Stimulated activated naive CD4-positive, alpha-beta T cell treated with Interleukin-2 at 50 U/mL for 16 hours (primary cell): ENCODE data around the gene THBS2.
"Not testable (repeated sequence)": the region's sequence is repeated elsewhere in the genome, so short reads cannot be mapped to it uniquely, and the experiment has no call there.

Experiments
- DNase-seq: peaks from one replicate; lab custom pipeline; 2025; lab: John Stamatoyannopoulos, UW

Gene THBS2

DNA sequence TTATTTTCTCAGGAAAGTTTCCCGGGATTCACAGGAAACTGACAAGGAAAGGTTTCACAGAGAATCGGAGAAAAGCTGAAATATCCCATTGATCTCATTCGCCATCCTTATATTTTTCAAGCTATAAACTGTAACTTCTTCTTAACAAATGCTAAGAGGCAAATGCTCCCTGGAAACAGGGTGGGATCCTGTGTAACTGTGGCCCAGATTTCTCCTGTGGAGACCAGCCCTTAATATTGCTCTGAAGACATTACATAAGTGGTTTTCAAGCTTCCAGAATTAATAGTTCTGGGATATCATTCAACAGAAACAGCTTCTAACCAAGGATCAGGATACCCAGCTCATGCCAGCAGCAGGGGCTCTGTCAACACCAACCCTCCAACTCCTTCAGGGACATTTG is 69.2 kb downstream of the THBS2 start:
- no peak for DNase-seq

DNA sequence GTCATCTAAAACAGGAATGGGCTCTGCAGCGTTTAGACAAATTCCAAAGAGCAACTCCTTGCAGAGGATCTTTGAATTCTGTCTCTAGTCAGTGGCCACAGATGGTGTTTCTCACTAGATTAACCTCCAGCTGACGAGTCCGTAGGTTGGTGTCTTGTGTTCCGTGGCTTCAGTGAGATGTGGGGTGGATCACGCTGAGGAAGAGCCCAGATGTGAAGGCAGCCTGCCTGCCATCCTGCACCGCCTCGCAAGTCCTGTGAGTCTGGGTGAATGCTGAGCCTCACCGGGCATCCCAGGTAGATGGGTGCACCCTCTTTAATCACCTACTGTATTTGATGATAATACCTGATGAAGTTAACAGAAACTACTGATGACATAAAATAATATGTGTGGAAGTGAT is 70.4 kb downstream of the THBS2 start:
- DNase-seq: no peak

GRCh38 chr6:169179831-169180230 is 73.8 kb downstream of the THBS2 start:
- DNase-seq: not testable (repeated sequence)

DNA sequence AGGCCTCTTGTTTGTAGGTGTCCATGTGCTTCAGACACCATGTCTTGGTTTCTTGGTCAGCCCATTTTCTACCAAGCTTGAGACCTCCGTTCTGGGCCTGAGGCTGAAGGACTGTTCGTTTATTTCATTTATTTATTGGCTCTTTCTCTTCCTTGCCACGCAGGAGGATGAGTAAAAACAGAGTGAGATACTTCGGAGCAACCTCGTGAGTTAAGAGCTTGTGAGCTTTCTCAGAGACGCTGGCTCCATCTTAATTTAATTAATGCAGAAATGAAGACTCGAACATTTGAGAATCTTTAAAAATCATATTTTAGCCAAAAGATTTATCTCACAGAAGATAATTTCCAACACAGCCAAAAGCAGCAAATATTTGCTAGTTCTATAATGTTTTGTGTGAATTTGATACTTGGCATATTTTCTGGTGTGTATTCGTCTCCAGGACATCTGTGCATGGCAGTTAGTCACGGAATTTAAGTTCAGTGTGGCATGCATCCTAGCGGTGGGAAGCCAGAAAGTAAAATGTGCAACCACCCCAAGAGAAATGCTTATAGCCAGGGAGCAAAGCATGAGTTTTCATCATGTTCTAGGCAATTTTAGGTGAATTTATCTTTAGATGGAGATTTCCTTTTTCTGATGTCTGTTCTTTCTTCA is 76.0 kb downstream of the THBS2 start:
- no peak for DNase-seq

DNA sequence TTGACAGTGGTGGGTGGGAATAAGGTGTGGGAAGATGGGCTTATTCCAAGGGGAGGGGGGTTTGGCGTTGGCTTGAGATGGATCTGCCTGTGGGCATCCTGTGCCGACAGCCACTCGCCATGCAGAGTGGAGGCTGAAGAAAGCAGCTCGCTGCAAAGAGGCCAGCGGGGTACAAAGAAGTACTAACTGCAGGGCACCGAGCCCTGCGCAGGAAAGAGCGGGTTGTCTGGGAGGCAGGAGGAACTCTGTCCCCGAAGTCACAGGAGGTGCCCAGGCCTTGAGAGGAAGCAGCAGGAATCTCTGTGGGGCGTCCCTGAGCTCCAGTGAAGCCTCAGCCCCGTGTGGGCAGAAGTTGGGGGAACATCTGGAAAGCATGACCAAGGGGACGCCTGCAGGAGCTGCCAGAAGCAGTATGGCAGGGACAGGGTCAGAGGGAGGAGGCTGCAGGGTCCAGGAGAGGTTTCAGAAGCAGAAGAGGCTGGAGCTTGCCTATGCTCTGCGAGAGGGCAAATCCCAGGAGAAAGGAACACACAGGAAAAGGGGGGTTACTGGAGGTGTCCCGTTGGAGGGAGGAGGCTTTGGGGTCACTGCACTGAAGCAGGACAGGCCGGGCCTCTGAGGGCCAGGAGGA is 77.2 kb downstream of the THBS2 start:
- no peak for DNase-seq

DNA sequence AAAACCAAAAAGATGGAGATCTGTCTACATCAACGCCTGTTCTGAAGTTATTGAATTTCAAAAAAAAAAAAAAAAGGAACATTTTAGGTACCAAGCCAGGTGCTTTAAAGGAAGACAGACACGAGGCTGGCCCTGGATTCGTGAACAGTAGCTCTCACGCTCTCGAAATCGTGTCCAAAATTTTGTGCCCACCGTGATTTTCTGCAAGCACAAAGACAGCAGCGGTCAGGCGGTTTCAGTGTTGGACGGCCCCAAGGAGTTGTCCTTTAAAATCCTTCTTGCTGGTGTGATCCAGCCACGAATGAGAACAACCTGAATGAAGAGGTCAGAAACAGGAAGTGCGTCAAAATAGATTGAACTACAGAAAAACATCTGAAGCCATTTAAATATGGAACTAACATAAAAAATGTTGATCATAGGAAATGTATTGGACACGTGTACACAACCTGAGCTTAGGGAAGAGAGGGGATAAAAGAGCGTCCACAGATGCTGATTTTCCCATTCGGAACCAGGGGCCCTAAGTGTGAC is 78.2 kb downstream of the THBS2 start:
- DNase-seq: no peak

- no peak for DNase-seq
These were observed 78.9 kb downstream of the THBS2 start for GRCh38 chr6:169174516-169175359.

DNA sequence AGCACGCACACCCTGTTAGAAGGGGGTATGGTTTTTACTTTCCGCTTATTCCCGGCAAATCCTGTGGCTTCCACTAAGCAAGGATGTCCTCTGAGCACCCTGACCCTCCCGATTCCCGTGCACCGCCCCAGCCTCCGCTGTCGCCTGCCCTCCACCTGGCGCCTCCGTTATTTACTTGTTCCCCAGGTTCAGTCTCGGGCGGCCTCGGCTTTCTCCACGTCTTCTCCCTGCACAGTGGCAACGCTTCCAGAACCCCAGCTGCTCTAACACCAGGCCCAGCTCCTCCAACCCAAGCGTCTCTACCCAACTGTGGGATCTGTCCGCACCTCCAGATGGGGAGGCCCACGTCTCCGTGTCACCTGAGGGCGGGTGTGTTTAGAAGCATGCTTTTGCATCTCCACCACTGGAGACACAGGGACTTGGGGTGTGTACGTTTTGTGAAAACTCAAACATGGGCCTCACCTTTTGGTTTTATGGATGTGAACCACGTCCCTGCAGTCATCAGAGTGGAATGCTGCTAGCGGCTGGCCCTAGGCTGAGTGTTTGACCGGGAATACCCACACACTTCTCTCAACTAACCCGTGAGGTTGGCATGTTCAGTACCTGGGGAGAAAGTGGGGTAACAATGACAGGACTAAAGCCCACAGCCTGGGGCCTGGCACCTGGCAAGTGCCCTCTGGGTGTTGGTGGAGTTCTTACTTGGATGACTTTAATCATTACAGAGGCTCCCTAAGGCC is 79.9 kb downstream of the THBS2 start:
- no peak for DNase-seq

DNA sequence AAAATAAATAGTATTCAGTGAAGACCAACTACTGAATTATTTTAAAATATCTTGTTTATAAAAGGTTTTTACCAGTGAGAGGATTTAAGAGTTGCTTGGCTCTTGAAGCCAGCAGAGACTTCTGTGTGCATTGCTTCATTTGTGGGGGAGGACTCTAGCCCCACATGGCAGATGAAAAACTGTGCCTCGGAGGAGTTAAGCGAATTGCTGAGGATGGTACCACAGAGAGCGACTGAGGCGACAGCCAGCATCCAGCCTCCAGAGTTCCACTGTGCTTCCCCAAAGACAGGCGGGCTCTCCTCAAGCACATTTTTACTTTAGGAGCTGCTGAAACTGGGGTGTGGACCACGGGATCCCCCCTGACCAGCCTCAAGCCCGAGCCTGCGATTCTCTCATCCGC is 80.7 kb downstream of the THBS2 start:
- DNase-seq: no peak

- DNase-seq: no peak
These were observed 81.2 kb downstream of the THBS2 start for GRCh38 chr6:169172456-169172855.

DNA sequence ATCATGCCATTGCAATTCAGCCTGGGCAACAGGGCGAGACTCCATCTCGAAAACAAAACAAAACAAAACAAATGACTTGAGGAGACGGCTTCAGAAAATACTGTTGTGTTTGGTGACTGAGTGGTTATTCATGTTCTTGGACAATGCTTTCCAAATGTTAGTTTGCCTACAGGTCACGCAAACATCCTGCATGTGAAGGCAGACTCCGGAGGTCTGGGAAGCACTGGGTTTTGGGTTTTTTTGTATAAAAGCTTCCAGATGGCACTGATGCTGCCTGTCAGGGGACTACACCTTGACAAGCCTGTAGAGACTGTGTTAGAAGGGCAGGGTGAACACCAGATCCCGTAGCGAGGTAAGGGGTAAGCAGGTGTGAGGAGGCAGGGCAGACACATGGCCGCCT is 81.7 kb downstream of the THBS2 start:
- no peak for DNase-seq

DNA sequence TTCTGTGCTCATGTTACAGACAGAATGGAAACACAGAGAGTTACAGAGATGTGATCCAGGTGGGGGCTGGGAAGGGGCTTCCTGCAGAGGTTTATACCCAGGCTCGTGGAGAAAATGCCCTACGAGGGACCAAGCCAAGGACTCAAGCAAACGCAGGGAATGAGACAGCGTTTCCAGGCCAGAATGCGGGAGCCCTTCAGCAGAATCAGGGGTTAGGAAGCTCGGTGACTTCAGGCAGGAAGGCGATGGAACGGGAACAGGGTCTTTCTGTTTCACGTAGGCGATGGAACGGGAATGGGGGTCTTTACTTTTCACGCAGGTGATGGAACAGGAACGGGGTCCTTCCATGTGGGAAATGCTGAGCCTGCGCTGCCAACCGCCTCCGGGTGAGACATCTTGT is 82.6 kb downstream of the THBS2 start:
- DNase-seq: no peak

GRCh38 chr6:169170583-169170955 is 83.1 kb downstream of the THBS2 start:
- no peak for DNase-seq

DNA sequence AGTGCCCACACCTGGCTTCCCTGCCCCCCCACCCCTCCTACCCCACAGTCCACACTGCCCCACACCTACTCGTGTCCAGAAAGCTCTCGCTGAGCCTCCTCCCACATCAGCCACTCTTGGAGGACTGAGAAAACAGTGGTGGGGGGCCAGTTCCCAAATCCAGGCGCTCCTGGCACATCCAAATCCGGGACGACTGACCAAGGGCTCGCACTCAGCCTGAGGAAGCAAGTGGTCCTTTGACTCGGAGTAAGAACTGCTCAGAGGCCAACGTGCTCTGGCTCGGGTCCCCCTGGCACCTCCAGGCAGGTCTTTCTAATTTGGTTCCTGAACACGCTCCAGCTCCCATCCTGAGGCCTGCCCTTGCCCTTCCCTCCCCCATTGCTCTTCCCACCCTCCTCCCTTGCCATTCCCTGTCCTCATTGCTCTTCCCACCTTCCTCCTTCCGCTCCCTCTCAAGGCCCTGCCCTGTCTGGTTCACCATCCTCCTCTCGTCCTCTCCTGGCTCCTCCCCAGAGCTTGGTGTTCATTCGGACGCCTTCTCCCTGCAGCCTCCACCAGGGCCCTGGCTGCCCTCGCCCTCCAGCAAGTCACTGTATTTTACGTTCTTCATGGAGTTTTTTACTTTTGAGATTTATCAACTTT is 83.6 kb downstream of the THBS2 start:
- DNase-seq: no peak

GRCh38 chr6:169169375-169169774 is 84.3 kb downstream of the THBS2 start:
- DNase-seq: no peak

DNA sequence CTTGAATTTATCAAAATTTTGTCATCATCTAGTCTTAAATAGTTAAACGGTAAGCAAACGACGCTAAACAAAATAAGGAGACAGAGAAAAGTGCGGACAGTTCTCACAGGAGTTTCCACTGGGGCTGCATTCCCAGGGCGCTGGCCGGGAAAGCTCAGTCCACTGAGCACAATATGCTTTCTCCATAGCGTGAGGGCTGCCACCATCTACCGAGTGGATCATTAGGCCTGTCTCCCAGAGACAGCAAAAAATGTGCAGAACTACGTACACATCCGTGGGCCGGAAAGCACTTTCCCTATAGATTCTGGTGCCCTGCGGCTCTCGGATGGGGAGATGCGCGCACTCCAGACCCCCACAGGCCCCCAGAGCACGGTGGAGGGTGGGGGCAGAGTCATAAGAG is 84.9 kb downstream of the THBS2 start:
- DNase-seq: no peak

DNA sequence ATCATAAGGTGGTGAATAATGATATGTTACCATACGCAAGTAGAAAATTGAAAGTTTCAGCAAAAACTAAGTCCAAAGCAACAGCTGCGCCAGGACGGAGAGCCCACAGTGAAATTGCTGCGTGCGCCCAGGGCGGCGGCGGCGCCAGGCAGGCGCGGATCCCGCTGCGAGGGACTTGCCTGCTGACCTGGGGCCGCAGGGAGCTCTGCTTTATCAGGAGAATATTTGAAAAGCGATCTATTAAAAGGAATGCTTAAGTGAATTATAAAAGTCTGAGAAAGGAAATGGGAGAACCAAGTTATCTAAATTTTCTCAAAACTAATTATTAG is 85.4 kb downstream of the THBS2 start:
- no peak for DNase-seq

GRCh38 chr6:169167581-169168301 is 85.9 kb downstream of the THBS2 start:
- no peak for DNase-seq

DNA sequence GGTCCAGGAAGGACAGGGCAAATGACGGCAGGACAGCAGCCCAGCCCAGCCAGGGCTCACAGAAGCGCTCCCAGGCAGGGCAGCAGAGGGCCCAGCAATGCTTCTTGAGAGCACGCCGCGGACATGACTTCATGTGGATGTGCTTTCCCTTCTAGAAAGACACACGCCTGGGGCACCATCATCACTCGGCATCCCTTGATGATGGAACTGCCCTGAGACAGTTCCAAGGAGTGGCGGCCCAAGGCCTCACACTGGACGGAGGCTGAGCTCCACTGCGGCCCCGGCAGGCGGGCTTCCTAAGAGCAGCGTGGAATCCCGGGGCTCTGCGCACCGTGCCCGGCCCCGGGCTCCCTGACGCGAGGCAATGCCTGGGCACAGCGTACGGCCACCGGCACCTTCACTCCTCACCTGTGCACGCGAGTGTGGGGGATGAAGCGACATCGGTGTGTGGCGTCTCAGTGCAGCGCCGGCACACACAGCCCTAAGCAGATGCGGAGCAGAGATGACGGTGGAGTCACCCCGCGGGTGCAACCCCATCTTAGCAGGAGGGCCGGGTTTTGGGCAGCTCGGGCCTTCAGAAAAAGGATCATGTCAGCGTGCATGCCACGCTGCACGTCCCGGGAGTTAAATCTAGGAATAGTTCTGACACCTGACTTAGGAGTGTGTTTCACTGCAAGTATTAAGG is 86.6 kb downstream of the THBS2 start:
- no peak for DNase-seq
